Psoas muscle (tissue), 8 donors: ENCODE results near the gene ARRDC3. TPM values are rescaled to one million over a fixed set of nuclear protein-coding genes. Genes with fewer than 3 reads are reported as not detected.
A peak's percentile ranks its signal among the peaks of the same experiment; 100 is the strongest.

ENCODE experiments used
- ATAC-seq, 4 donors: fragments of 200-7000 bp; cut with Tn5 transposase; one replicate each; pipeline ENCODE4 v1.9.1; 2020; ENCODE audit warnings: moderate library complexity in 3 of 4, mild to moderate bottlenecking in 2 of 4
- DNase-seq, 2 donors: peaks; one replicate each; pipeline ENCODE4 v3.0.0-alpha.2; 2020
- H3K27ac ChIP-seq: fragments of 200-600 bp; one replicate; pipeline ENCODE4 v1.8.0; 2022
- H3K27me3 ChIP-seq, 3 donors: fragments of 200-600 bp in 1 of 3; one replicate each; pipeline versions ENCODE4 v1.6.1 to v1.8.0; 2013 to 2022; ENCODE audit warnings: low read length in 2 of 3, mild to moderate bottlenecking in 2 of 3, moderate library complexity in 1 of 3; ENCODE audit not compliant: insufficient read depth in 3 of 3
- H3K36me3 ChIP-seq, 2 donors: fragments of 200-600 bp in 1 of 2; one replicate each; pipeline versions ENCODE4 v1.6.1 to v1.8.0; 2013 to 2022; ENCODE audit warnings: low read depth in 1 of 2, mild to moderate bottlenecking in 1 of 2, moderate library complexity in 1 of 2; ENCODE audit not compliant: insufficient read depth in 1 of 2
- H3K4me1 ChIP-seq: fragments of 200-600 bp; one replicate; pipeline ENCODE4 v1.8.0; 2022
- H3K4me3 ChIP-seq: fragments of 200-600 bp; one replicate; pipeline ENCODE4 v1.8.0; 2022; ENCODE audit warnings: mild to moderate bottlenecking
- H3K9me3 ChIP-seq: fragments of 200-600 bp; one replicate; pipeline ENCODE4 v1.8.0; 2022
- WGBS, 3 donors: extraction: QIAGEN DNeasy Blood & Tissue Kit; methylation state at CpG; one replicate each; pipeline versions ENCODE4 v1.1.6 to v1.1.7; 2013; 5-methylcytosine and 5-hydroxymethylcytosine counted together
- intact Hi-C, 2 donors: fragments of 100-400 bp; cut with DNase I; formaldehyde crosslinking; loops; one replicate each; pipeline versions ENCODE4 v1.11.0 to v1.14.2; 2022
- polyA plus RNA-seq, 3 donors: library from polyadenylated mRNA; stranded (reverse); fragments of 200-250 nt; gene quantifications; one replicate each; pipeline ENCODE4 v1.2.3, GENCODE V29; 2013
- total RNA-seq, 4 donors: library from RNA; stranded (reverse); fragmentation: NEBNext Ultra II Directional in 2 of 4; extraction: Animal tissue kit (Norgen Biotek cat#: 25700) in 2 of 4; gene quantifications; one replicate each; pipeline versions ENCODE4 v1.2.1 to v1.2.4, GENCODE V29; 2021 to 2023
- TF ChIP-seq, protein P1 (sequence below): fragments of 200-600 bp; IDR thresholded peaks from one replicate; pipeline ENCODE4 v1.8.0; 2022; ENCODE audit warnings: antibody characterized with exemption
- donor health status: healthy with polysubstance abuse.
- donor health status: DM: no; HTN: no; CAD: no; lungs with moderate emphysema.
- donor health status: Bipolar disorder and iron deficiency.
- donor health status: healthy.
- donor health status: DM: yes; HTN: yes; CAD: no.
- donor health status: DM: no; HTN: no; CAD: no.
- donor health status: DM: no; HTN: no; CAD: no.
- donor health status: DM: yes; HTN: yes; CAD: no.

Gene ARRDC3
- total and polyA plus RNA-seq, 7 donors, result 28.6 to 137 (median 63.2) TPM

- WGBS, 3 donors, result 98 to 100% (median 99%) methylated on average over 1 of the region's 1 CpG
Measured at GRCh38 chr5:91362935-91363334, 20.2 kb downstream of the ARRDC3 start.

DNA sequence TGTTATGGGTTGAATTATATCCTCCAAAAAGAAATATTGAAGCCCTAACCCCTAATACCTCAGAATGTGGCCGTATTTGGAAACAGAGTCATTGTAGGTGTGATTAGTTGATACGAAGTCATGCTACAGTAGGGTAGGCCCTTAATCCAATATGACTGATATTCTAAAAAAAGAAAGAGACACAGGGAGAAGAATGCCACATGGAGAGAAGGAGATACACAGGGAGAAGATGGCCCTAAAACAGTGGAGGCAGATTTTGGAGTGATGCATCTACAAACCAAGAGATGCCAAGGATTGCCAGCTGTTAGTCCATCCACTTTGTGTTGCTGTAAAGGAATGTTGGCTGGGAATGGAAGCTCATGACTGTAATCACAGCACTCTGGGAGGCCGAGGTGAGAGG lies 21.3 kb downstream of the ARRDC3 start:
- Histone ChIP-seq H3K4me1 (peaks cover 18% of the 10 kb centered on the region), H3K27ac (peak overlapping the region; percentile 44)

More at GRCh38 chr5:91362935-91363334, 20.2 kb downstream of the ARRDC3 start:
- no peaks in the 10 kb centered on the region for H3K9me3 ChIP-seq
- no peaks in the 10 kb centered on the region for H3K27me3 ChIP-seq
- H3K4me3 ChIP-seq, result no peak overlapping the region
- peaks cover 6% of the 10 kb centered on the region for H3K4me1 ChIP-seq
- no peak overlapping the region for H3K27ac ChIP-seq
- TF ChIP-seq, protein P1, sequence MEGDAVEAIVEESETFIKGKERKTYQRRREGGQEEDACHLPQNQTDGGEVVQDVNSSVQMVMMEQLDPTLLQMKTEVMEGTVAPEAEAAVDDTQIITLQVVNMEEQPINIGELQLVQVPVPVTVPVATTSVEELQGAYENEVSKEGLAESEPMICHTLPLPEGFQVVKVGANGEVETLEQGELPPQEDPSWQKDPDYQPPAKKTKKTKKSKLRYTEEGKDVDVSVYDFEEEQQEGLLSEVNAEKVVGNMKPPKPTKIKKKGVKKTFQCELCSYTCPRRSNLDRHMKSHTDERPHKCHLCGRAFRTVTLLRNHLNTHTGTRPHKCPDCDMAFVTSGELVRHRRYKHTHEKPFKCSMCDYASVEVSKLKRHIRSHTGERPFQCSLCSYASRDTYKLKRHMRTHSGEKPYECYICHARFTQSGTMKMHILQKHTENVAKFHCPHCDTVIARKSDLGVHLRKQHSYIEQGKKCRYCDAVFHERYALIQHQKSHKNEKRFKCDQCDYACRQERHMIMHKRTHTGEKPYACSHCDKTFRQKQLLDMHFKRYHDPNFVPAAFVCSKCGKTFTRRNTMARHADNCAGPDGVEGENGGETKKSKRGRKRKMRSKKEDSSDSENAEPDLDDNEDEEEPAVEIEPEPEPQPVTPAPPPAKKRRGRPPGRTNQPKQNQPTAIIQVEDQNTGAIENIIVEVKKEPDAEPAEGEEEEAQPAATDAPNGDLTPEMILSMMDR, result no peak
- intact Hi-C loops, result no loop called here
- ATAC-seq (no peak), DNase-seq (no peak)
- H3K36me3 ChIP-seq, result peaks cover 0 to 10% of the 10 kb centered on the region in 2 donors

GRCh38 chr5:91361055-91361701 lies 21.9 kb downstream of the ARRDC3 start:
- ATAC-seq (no peak), DNase-seq (no peak)
- WGBS, 3 donors, result 46 to 62% (median 54%) methylated on average over 6 of the region's 6 CpGs
- Histone ChIP-seq H3K27me3 (no peaks in the 10 kb centered on the region), H3K4me3 (no peak overlapping the region), H3K36me3 (no peaks in the 10 kb centered on the region), H3K9me3 (no peaks in the 10 kb centered on the region), H3K27ac (peak overlapping the region; percentile 44), H3K4me1 (peaks cover 19% of the 10 kb centered on the region)
- TF ChIP-seq, protein P1, result no peak
- intact Hi-C loops, result no loop called here

More for the DNA sequence above, 21.3 kb downstream of the ARRDC3 start:
- 47 to 72% (median 55%) methylated on average over 3 of the region's 3 CpGs for WGBS, 3 donors
- DNase-seq (no peak), ATAC-seq (peak; percentile 13 to 63 (median 40))
- TF ChIP-seq, protein P1, result no peak
- H3K27me3 ChIP-seq, result no peaks in the 10 kb centered on the region
- H3K4me3 ChIP-seq, result no peak overlapping the region
- no peaks in the 10 kb centered on the region for H3K36me3 ChIP-seq
- H3K9me3 ChIP-seq, result no peaks in the 10 kb centered on the region
- intact Hi-C loops, result no loop called here

GRCh38 chr5:91359962-91360609 lies 23.0 kb downstream of the ARRDC3 start:
- ATAC-seq, result no peak

More at GRCh38 chr5:91359962-91360609, 23.0 kb downstream of the ARRDC3 start:
- Histone ChIP-seq H3K36me3 (no peaks in the 10 kb centered on the region), H3K9me3 (no peaks in the 10 kb centered on the region), H3K4me1 (peaks cover 22% of the 10 kb centered on the region), H3K4me3 (no peak overlapping the region), H3K27ac (no peak overlapping the region), H3K27me3 (no peaks in the 10 kb centered on the region)
- DNase-seq, result no peak
- intact Hi-C loops, result loop anchor here in 1 of 2 donors (5.0 kb wide), 1 partner anchor 38 kb away; no protein-coding TSS in a partner anchor
- WGBS, 3 donors, result 92 to 98% (median 97%) methylated on average over 4 of the region's 4 CpGs
- TF ChIP-seq, protein P1, result no peak
